Effector CD8-positive, alpha-beta T cell (primary cell): ENCODE measurements around the gene RO60.

Experiments
- DNase-seq: peaks from one replicate; lab custom pipeline; 2025; lab: John Stamatoyannopoulos, UW

RO60 gene

GRCh38 chr1:193060938-193061337, 1.5 kb downstream of the RO60 start:
- DNase-seq, result no peak

- no peak for DNase-seq
Observed at GRCh38 chr1:193062698-193063463, 3.5 kb downstream of the RO60 start.

GRCh38 chr1:193065954-193066353, 6.5 kb downstream of the RO60 start:
- no peak for DNase-seq

GRCh38 chr1:193066606-193067005, 7.2 kb downstream of the RO60 start:
- DNase-seq, result no peak

- no peak for DNase-seq
Observed at GRCh38 chr1:193068013-193068412, 8.6 kb downstream of the RO60 start.

GRCh38 chr1:193069748-193070385, 10.5 kb downstream of the RO60 start:
- no peak for DNase-seq

GRCh38 chr1:193070386-193070753, 11.0 kb downstream of the RO60 start:
- DNase-seq, result no peak

- DNase-seq, result no peak
Observed at GRCh38 chr1:193070942-193071341, 11.5 kb downstream of the RO60 start.

GRCh38 chr1:193077991-193078390, 18.6 kb downstream of the RO60 start:
- DNase-seq, result no peak

GRCh38 chr1:193079187-193079586, 19.8 kb downstream of the RO60 start:
- DNase-seq, result no peak

GRCh38 chr1:193083365-193084088, 24.1 kb downstream of the RO60 start:
- no peak for DNase-seq

- DNase-seq, result no peak
Observed at GRCh38 chr1:193085263-193085662, 25.9 kb downstream of the RO60 start.

GRCh38 chr1:193086342-193086741, 26.9 kb downstream of the RO60 start:
- no peak for DNase-seq

- DNase-seq, result no peak
Observed at GRCh38 chr1:193087893-193088292, 28.5 kb downstream of the RO60 start.

GRCh38 chr1:193090865-193091264, 31.5 kb downstream of the RO60 start:
- DNase-seq, result no peak

GRCh38 chr1:193094112-193094511, 34.7 kb downstream of the RO60 start:
- no peak for DNase-seq

GRCh38 chr1:193102662-193103061, 43.2 kb downstream of the RO60 start:
- no peak for DNase-seq

- no peak for DNase-seq
Observed at GRCh38 chr1:193103759-193104501, 44.5 kb downstream of the RO60 start.

- no peak for DNase-seq
Observed at GRCh38 chr1:193104502-193104906, 45.1 kb downstream of the RO60 start.

- peak; percentile 38 for DNase-seq
Observed at GRCh38 chr1:193104907-193105820, 45.8 kb downstream of the RO60 start, which contains the start of gene GLRX2. Gene GLRX2 (minus strand): TSS chr1:193105414. CDS start chr1:193105382, 32 bp downstream.

GRCh38 chr1:193105821-193106177, 46.4 kb downstream of the RO60 start:
- no peak for DNase-seq
